ENCODE measurements around the gene MSRB2. TPM values are rescaled to one million over a fixed set of nuclear protein-coding genes. Genes with fewer than 3 reads are reported as not detected.

The MSRB2 gene
- polyA plus RNA-seq, 3 donors: 19.7 to 37.3 (median 31.6) TPM

DNA sequence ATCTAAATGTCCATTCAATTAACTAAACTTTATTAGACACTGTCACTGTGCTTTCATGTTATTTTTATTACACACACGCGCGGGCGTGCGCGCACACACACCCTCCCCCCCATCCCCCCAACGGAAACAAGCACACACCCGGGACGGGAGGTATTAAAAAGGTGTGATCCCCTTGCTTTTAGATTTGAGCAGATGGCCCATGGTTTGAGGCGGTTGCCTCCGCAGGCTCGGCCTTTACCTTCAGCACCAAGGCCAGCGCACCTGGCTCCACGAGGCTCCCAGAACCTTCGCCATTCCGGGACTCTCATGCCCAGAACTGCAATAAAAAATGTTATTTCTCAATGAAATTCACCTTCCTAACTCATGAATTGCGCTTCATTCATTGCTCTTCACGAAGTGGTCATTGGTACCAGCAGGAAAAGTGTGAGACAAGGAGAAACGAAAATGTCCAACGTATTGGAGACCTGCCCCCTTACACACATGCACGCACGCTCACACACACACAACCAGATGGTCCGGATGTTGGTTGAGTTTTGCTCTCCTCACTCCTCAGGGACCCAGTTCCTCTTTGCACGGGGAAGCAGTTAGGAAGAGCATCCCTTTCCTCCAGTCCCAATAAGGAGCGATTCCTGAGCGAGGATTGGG, 76.0 kb downstream of the MSRB2 start:
- peaks cover 0 to 5% (median 0%) of the 10 kb centered on the region in 7 donors for H3K9me3 Mint-ChIP-seq
- Histone ChIP-seq H2AFZ (ENCODE audit: insufficient read depth, low read depth, low read length, poor library complexity, severe bottlenecking) (no peak overlapping the region), H3K36me3 (replicated peaks in 1 of 2; ENCODE audit: control insufficient read depth in 1 of 2, insufficient read depth in 2 of 2, low read length in 2 of 2) (no peaks in the 10 kb centered on the region), H3K9me3 (replicated peaks in 1 of 2; ENCODE audit: control insufficient read depth in 1 of 2, insufficient read depth in 1 of 2, low read length in 2 of 2) (peaks cover 0 to 4% of the 10 kb centered on the region in 2 donors), H3K27me3 (ENCODE audit: control insufficient read depth in 2 of 2, insufficient read depth in 2 of 2, low read length in 2 of 2) (peaks cover 36 to 69% of the 10 kb centered on the region in 2 donors), H3K4me2 (replicated peaks; ENCODE audit: extremely low read depth, low read length, poor library complexity, severe bottlenecking) (no peak overlapping the region), H3K79me2 (ENCODE audit: insufficient read depth, low read length) (no peaks in the 10 kb centered on the region), H3K4me3 (replicated peaks in 1 of 3; ENCODE audit: low read depth in 2 of 3, low read length in 3 of 3) (no peak overlapping the region), H3K27ac (ENCODE audit: low read depth in 1 of 2, low read length in 2 of 2) (no peak overlapping the region), H3K9ac (ENCODE audit: insufficient read depth, low read length, poor library complexity, severe bottlenecking) (no peak overlapping the region), H3K4me1 (ENCODE audit: control insufficient read depth in 1 of 2, insufficient read depth in 2 of 2, low read length in 2 of 2) (no peaks in the 10 kb centered on the region), H4K20me1 (ENCODE audit: insufficient read depth, low read length) (no peaks in the 10 kb centered on the region)
- intact Hi-C loops (cut with micrococcal nuclease): no loop called here
- no peak overlapping the region for H3K27ac Mint-ChIP-seq
- DNase-seq: no peak
- WGBS (ENCODE audit: insufficient coverage): 10% methylated on average over 11 of the region's 26 CpGs
- no peak for TF ChIP-seq CTCF (IDR thresholded peaks at IDR 0.05)
- peaks cover 58 to 83% (median 67%) of the 10 kb centered on the region in 3 donors for H3K27me3 Mint-ChIP-seq (ENCODE audit: low read depth in 3 of 3)
- no peaks in the 10 kb centered on the region for H3K4me1 Mint-ChIP-seq
- peak overlapping the region in 1 of 2 donors; percentile 60 for H3K4me3 Mint-ChIP-seq
- H3K36me3 Mint-ChIP-seq: no peaks in the 10 kb centered on the region

Small RNAs within 50 kb of the gene (small RNA-seq; reads per million reads assigned to genes)
- gene RF00561 (ENCODE audit: insufficient read length, low read depth): not detected

Other genes starting within 250 kb of the MSRB2 start
- gene ARMC3, start 167.5 kb upstream of the MSRB2 start, polyA plus RNA-seq: not detected
- gene PTF1A, start 96.7 kb downstream of the MSRB2 start, polyA plus RNA-seq: not detected
- not detected for gene C10orf67, start 249.2 kb downstream of the MSRB2 start, polyA plus RNA-seq